SK-N-SH treated with all-trans-retinoic acid at 6 μM for 48 hours (cell line): ENCODE measurements around the gene URM1.

Source experiments
- ATAC-seq: fragments of 200-7000 bp; cut with Tn5 transposase; 3 replicates; pipeline ENCODE4 v1.9.1; 2020; ENCODE audit warnings: mild to moderate bottlenecking, moderate library complexity
- ARNTL ChIP-seq: fragments of 450-650 bp; formaldehyde crosslinking; IDR thresholded peaks from 2 replicates; pipeline ENCODE4 v1.5.0; 2020; ENCODE audit warnings: low read depth, mild to moderate bottlenecking, moderate library complexity, borderline replicate concordance
- BACH2 ChIP-seq: fragments of 250-450 bp; sonication (Bioruptor Pico); IDR thresholded peaks from 2 replicates; pipeline ENCODE4 v1.9.0; 2021; ENCODE audit warnings: mild to moderate bottlenecking, borderline replicate concordance
- CSDC2 ChIP-seq: fragments of 250-450 bp; sonication (Bioruptor Pico); IDR thresholded peaks from 2 replicates; pipeline ENCODE4 v1.5.0; 2020; ENCODE audit warnings: mild to moderate bottlenecking, moderate library complexity
- ESRRG ChIP-seq: fragments of 250-450 bp; sonication (Bioruptor Pico); IDR thresholded peaks from 2 replicates; pipeline ENCODE4 v1.6.1; 2021; ENCODE audit warnings: mild to moderate bottlenecking
- GLIS3 ChIP-seq: fragments of 250-450 bp; sonication (Bioruptor Pico); IDR thresholded peaks from 2 replicates; pipeline ENCODE4 v1.5.0; 2020; ENCODE audit warnings: mild to moderate bottlenecking, moderate library complexity
- ISL1 ChIP-seq: fragments of 250-450 bp; sonication (Bioruptor Pico); IDR thresholded peaks from 2 replicates; pipeline ENCODE4 v2.1.2; 2022; ENCODE audit warnings: mild to moderate bottlenecking, moderate library complexity
- OSR1 ChIP-seq: fragments of 250-450 bp; sonication (Bioruptor Pico); IDR thresholded peaks from 2 replicates; pipeline ENCODE4 v1.8.0; 2022; ENCODE audit warnings: moderate library complexity, mild to moderate bottlenecking, inconsistent platforms
- PPARA ChIP-seq: fragments of 250-450 bp; sonication (Bioruptor Pico); IDR thresholded peaks from 2 replicates; pipeline ENCODE4 v1.5.0; 2020; ENCODE audit warnings: mild to moderate bottlenecking, borderline replicate concordance
- RARB ChIP-seq: fragments of 250-450 bp; sonication (Bioruptor Pico); IDR thresholded peaks from 2 replicates; pipeline ENCODE4 v1.8.0; 2021; ENCODE audit warnings: mild to moderate bottlenecking, moderate library complexity
- SNAI2 ChIP-seq: fragments of 250-450 bp; sonication (Bioruptor Pico); IDR thresholded peaks from 2 replicates; pipeline ENCODE4 v1.5.0; 2020; ENCODE audit warnings: mild to moderate bottlenecking, moderate library complexity
- TOX ChIP-seq: fragments of 250-450 bp; sonication (Bioruptor Pico); IDR thresholded peaks from 2 replicates; pipeline ENCODE4 v1.8.0; 2021; ENCODE audit warnings: mild to moderate bottlenecking, moderate library complexity, borderline replicate concordance
- ZFP3 ChIP-seq: fragments of 250-450 bp; sonication (Bioruptor Pico); IDR thresholded peaks from 2 replicates; pipeline ENCODE4 v1.5.0; 2020; ENCODE audit warnings: mild to moderate bottlenecking, moderate library complexity
- ZFP30 ChIP-seq: fragments of 450-650 bp; formaldehyde crosslinking; IDR thresholded peaks from 2 replicates; pipeline ENCODE4 v1.5.0; 2022; ENCODE audit warnings: mild to moderate bottlenecking, moderate library complexity
- ZNF565 ChIP-seq: fragments of 450-650 bp; formaldehyde crosslinking; conservative IDR thresholded peaks from 2 replicates; pipeline ENCODE4 v1.5.0; 2020; ENCODE audit warnings: low read depth, mild to moderate bottlenecking, moderate library complexity
- ZNF70 ChIP-seq: fragments of 450-650 bp; formaldehyde crosslinking; IDR thresholded peaks from 2 replicates; pipeline ENCODE4 v1.5.0; 2020; ENCODE audit warnings: mild to moderate bottlenecking, moderate library complexity
- ZNF8 ChIP-seq: fragments of 450-650 bp; formaldehyde crosslinking; IDR thresholded peaks from 2 replicates; pipeline ENCODE4 v1.5.0; 2020; ENCODE audit warnings: mild to moderate bottlenecking, moderate library complexity
- TF ChIP-seq, protein P1 (sequence below): fragments of 250-450 bp; sonication (Bioruptor Pico); IDR thresholded peaks from 2 replicates; pipeline ENCODE4 v1.8.0; 2021; ENCODE audit warnings: low read depth, mild to moderate bottlenecking, moderate library complexity, borderline replicate concordance
- TF ChIP-seq, protein P2 (sequence below): fragments of 250-450 bp; sonication (Bioruptor Pico); IDR thresholded peaks from 2 replicates; pipeline ENCODE4 v1.5.0; 2020; ENCODE audit warnings: mild to moderate bottlenecking, moderate library complexity
- TF ChIP-seq, protein P3 (sequence below): fragments of 250-450 bp; sonication (Bioruptor Pico); IDR thresholded peaks from 2 replicates; pipeline ENCODE4 v1.8.0; 2020; ENCODE audit warnings: mild to moderate bottlenecking, moderate library complexity, borderline replicate concordance
- TF ChIP-seq, protein P4 (sequence below): fragments of 250-450 bp; sonication (Bioruptor Pico); IDR thresholded peaks from 2 replicates; pipeline ENCODE4 v1.5.1; 2021; ENCODE audit warnings: mild to moderate bottlenecking, moderate library complexity
- TF ChIP-seq, protein P5 (sequence below): fragments of 250-450 bp; sonication (Bioruptor Pico); IDR thresholded peaks from 2 replicates; pipeline ENCODE4 v1.5.1; 2020; ENCODE audit warnings: low read depth, mild to moderate bottlenecking, moderate library complexity

Gene URM1

DNA sequence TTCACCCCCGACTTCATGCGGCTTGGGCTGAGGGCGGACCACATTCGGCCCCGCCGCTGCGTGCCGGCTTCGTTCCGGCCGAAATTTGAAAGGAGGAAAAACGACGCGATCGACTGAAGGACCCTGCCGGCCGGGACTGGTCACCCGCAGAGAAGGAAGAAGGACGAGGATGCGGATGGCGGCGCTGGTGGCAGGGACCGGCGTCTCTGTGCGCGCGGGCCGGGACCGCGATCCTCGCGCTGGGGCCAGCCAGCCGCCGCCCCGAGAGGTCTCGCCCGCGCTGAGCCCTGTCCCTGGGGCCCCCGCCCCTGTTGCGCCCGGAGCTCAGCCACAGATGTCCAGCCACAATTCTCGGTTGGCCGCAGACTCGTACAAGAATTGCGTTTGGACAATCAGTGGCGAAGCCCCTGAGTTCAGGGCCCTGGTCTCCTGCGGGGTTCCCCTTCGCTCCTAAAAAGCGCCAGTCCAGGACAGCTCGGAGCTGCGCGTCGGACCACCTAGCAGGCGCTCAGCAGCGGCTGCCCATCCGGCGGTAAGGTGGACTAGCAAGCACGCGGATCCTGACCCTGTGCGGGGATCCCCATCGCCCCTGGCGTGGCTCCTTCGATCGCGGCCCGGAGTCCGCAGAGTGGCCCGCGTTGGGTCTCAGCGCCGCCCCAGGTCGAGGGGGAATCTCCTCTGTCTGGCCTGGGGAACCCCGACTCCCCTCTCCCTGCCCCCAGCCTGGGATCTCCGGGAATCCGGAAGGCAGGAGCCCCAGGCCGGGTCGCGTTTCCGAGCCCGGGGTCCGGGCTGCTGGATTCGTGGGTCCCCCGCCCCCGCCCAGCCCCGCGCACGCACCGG lies 21.3 kb downstream of the URM1 start (continued):
- no peak for TF ChIP-seq CSDC2
- no peak for TF ChIP-seq ZFP30

DNA sequence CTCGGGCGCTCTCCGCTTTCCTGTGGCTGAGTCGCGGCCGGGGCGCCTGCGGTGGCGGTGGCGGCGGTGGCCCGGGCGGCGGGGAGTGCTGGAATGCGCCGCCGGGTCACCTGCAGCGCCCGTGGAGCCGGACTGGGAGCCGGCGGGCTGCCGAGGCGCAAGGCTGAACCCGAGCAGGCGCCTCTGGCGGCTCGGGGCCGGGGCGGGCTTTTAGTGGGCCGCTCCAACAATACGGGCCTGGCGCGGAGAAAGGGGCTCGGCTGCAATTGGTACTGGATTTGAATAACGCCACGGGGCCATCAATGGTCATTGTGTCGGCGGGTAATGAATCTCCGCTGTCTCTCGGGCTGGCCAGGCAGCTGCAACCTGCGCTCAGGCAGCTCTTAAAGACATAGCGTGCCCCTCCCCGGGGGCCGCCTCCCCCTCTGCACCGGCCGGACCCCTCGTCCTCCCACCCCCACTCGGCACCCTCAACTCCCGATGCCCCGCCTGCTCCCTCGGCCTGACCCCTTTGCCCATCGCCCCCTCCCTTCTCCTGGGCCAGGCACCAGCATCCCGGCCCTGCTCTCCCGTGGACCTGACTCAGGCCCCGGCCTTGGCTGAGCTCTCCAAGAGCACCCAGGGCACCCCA lies 22.1 kb downstream of the URM1 start:
- TF ChIP-seq TOX (CRISPR knock-in tag) (no peak), SNAI2 (CRISPR knock-in tag) (no peak), BACH2 (CRISPR knock-in tag) (no peak), ISL1 (CRISPR knock-in tag) (no peak), ZFP3 (CRISPR knock-in tag) (no peak), OSR1 (no peak), ESRRG (CRISPR knock-in tag) (no peak), ZNF70 (CRISPR knock-in tag) (no peak), ZNF8 (CRISPR knock-in tag) (no peak), ARNTL (no peak), PPARA (CRISPR knock-in tag) (no peak), GLIS3 (CRISPR knock-in tag) (no peak), RARB (no peak)
- TF ChIP-seq, protein P1, sequence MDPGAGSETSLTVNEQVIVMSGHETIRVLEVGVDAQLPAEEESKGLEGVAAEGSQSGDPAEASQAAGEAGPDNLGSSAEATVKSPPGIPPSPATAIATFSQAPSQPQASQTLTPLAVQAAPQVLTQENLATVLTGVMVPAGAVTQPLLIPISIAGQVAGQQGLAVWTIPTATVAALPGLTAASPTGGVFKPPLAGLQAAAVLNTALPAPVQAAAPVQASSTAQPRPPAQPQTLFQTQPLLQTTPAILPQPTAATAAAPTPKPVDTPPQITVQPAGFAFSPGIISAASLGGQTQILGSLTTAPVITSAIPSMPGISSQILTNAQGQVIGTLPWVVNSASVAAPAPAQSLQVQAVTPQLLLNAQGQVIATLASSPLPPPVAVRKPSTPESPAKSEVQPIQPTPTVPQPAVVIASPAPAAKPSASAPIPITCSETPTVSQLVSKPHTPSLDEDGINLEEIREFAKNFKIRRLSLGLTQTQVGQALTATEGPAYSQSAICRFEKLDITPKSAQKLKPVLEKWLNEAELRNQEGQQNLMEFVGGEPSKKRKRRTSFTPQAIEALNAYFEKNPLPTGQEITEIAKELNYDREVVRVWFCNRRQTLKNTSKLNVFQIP, result no peak
- TF ChIP-seq, protein P2, sequence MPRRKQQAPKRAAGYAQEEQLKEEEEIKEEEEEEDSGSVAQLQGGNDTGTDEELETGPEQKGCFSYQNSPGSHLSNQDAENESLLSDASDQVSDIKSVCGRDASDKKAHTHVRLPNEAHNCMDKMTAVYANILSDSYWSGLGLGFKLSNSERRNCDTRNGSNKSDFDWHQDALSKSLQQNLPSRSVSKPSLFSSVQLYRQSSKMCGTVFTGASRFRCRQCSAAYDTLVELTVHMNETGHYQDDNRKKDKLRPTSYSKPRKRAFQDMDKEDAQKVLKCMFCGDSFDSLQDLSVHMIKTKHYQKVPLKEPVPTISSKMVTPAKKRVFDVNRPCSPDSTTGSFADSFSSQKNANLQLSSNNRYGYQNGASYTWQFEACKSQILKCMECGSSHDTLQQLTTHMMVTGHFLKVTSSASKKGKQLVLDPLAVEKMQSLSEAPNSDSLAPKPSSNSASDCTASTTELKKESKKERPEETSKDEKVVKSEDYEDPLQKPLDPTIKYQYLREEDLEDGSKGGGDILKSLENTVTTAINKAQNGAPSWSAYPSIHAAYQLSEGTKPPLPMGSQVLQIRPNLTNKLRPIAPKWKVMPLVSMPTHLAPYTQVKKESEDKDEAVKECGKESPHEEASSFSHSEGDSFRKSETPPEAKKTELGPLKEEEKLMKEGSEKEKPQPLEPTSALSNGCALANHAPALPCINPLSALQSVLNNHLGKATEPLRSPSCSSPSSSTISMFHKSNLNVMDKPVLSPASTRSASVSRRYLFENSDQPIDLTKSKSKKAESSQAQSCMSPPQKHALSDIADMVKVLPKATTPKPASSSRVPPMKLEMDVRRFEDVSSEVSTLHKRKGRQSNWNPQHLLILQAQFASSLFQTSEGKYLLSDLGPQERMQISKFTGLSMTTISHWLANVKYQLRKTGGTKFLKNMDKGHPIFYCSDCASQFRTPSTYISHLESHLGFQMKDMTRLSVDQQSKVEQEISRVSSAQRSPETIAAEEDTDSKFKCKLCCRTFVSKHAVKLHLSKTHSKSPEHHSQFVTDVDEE (CRISPR knock-in tag), result no peak
- TF ChIP-seq, protein P3, sequence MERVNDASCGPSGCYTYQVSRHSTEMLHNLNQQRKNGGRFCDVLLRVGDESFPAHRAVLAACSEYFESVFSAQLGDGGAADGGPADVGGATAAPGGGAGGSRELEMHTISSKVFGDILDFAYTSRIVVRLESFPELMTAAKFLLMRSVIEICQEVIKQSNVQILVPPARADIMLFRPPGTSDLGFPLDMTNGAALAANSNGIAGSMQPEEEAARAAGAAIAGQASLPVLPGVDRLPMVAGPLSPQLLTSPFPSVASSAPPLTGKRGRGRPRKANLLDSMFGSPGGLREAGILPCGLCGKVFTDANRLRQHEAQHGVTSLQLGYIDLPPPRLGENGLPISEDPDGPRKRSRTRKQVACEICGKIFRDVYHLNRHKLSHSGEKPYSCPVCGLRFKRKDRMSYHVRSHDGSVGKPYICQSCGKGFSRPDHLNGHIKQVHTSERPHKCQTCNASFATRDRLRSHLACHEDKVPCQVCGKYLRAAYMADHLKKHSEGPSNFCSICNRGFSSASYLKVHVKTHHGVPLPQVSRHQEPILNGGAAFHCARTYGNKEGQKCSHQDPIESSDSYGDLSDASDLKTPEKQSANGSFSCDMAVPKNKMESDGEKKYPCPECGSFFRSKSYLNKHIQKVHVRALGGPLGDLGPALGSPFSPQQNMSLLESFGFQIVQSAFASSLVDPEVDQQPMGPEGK (CRISPR knock-in tag), result no peak
- TF ChIP-seq, protein P4, sequence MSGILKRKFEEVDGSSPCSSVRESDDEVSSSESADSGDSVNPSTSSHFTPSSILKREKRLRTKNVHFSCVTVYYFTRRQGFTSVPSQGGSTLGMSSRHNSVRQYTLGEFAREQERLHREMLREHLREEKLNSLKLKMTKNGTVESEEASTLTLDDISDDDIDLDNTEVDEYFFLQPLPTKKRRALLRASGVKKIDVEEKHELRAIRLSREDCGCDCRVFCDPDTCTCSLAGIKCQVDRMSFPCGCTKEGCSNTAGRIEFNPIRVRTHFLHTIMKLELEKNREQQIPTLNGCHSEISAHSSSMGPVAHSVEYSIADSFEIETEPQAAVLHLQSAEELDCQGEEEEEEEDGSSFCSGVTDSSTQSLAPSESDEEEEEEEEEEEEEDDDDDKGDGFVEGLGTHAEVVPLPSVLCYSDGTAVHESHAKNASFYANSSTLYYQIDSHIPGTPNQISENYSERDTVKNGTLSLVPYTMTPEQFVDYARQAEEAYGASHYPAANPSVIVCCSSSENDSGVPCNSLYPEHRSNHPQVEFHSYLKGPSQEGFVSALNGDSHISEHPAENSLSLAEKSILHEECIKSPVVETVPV (CRISPR knock-in tag), result no peak
- TF ChIP-seq, protein P5, sequence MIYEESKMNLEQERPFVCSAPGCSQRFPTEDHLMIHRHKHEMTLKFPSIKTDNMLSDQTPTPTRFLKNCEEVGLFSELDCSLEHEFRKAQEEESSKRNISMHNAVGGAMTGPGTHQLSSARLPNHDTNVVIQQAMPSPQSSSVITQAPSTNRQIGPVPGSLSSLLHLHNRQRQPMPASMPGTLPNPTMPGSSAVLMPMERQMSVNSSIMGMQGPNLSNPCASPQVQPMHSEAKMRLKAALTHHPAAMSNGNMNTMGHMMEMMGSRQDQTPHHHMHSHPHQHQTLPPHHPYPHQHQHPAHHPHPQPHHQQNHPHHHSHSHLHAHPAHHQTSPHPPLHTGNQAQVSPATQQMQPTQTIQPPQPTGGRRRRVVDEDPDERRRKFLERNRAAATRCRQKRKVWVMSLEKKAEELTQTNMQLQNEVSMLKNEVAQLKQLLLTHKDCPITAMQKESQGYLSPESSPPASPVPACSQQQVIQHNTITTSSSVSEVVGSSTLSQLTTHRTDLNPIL (CRISPR knock-in tag), result no peak
- TF ChIP-seq, all 23 proteins: peak for 0
- no peak for ATAC-seq

DNA sequence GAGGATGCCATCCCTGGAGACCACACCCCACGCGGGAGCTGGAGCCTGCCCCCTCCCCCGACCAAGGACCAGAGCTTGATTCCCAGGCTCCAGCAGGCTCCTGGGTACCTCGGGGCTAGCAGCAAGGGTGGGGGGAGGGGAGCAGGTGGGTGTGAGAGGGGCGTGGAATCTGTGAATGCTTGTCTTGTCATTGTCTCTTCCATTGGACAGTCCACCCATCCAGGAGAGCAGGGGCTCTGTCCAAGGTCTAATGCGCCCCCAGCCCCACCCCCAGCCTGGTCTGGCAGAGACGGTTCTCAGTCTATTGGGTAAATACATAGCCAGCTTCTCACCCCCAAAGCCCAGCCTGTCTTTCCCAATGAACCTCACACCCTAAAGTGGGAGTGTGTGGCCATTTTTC lies 22.8 kb downstream of the URM1 start:
- no peak for ATAC-seq

More for the DNA sequence above, 22.8 kb downstream of the URM1 start:
- TF ChIP-seq ARNTL (no peak), OSR1 (no peak), BACH2 (CRISPR knock-in tag) (no peak), CSDC2 (no peak), GLIS3 (CRISPR knock-in tag) (no peak), RARB (no peak), ZNF70 (CRISPR knock-in tag) (no peak), ZNF565 (CRISPR knock-in tag) (no peak)
- TF ChIP-seq, protein P5 (CRISPR knock-in tag), result no peak
- TF ChIP-seq, protein P2 (CRISPR knock-in tag), result no peak
